VCaP (cell line): ENCODE results near the gene ANKRD18A.

ENCODE experiments used
- H3K27ac ChIP-seq: fragments of 450-650 bp; 2 replicates; pipeline ENCODE4 v1.5.1; 2017
- TF ChIP-seq, protein P1 (sequence below): fragments of 450-650 bp; conservative IDR thresholded peaks from 2 replicates; pipeline ENCODE4 v1.5.1; 2017; ENCODE audit warnings: mild to moderate bottlenecking, moderate library complexity

ANKRD18A gene

DNA sequence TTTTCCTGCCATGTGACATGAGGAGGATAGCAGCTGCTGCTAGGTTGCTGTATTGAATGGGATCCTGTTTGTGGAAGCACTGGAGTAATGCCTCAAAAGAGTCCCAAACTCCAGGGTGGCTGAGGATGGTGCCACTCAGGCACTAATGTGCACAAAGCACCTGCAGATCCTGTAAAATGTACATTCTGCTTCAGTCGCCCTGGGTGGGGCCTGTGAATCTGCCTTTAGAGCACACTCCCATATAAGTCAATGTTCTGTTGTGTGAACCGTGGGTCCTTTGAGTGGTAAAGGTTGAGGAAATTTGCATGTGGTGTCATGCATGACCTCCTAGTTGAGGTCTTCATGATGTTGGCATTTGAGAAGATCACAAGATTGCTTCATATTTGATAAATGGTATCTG is 31.6 kb upstream of the ANKRD18A start:
- no peak overlapping the region for H3K27ac ChIP-seq
- TF ChIP-seq, protein P1, sequence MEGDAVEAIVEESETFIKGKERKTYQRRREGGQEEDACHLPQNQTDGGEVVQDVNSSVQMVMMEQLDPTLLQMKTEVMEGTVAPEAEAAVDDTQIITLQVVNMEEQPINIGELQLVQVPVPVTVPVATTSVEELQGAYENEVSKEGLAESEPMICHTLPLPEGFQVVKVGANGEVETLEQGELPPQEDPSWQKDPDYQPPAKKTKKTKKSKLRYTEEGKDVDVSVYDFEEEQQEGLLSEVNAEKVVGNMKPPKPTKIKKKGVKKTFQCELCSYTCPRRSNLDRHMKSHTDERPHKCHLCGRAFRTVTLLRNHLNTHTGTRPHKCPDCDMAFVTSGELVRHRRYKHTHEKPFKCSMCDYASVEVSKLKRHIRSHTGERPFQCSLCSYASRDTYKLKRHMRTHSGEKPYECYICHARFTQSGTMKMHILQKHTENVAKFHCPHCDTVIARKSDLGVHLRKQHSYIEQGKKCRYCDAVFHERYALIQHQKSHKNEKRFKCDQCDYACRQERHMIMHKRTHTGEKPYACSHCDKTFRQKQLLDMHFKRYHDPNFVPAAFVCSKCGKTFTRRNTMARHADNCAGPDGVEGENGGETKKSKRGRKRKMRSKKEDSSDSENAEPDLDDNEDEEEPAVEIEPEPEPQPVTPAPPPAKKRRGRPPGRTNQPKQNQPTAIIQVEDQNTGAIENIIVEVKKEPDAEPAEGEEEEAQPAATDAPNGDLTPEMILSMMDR, result no peak

DNA sequence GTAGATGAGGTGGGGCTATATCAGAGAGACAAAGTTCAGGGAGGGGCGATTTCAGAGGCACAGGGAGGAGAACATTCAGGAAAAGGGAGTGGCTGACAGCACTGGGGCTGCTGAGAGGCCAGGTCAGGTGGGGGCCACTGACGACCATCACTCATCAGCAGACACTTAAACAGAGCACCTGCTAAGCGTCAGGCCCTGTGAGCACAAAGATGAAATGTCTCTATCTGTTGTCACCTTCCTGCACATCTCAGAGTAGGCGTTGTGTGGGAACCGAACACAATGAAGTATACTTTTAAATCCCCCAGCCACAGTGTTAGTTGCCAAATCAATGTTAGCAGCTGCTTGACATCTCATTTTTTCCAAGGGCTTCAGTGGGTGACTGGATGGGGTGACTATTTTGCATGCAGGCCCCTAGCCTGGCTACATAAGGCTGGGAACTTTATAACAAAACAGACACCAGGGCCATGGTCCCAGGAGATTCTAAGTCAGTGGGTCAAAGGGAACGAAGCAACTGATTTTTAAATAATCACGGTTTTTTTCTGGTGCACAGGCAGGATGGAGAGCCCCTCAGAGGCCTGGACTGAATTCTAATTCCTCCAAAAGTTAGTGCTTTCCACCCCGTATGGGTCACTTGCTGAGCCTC is 31.1 kb upstream of the ANKRD18A start:
- TF ChIP-seq, protein P1, result no peak
- no peak overlapping the region for H3K27ac ChIP-seq

DNA sequence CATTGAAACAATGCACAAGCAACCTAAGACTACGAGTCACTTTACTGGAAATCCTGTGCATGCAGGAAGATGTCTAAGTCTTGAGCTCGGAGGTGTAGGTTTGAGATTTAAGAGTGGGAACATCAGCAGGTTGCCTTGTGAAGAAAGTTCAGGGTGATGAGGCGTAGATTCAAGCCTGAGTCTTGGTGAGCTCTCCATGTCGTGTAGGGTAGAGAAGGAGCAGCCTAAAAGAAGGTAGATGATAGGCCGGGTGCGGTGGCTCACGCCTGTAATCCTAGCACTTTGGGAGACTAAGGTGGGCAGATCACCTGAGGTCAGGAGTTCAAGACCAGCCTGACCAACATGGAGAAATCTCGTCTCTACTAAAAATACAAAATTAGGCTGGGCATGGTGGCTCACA is 30.2 kb upstream of the ANKRD18A start:
- TF ChIP-seq, protein P1, result no peak
- H3K27ac ChIP-seq, result no peak overlapping the region

DNA sequence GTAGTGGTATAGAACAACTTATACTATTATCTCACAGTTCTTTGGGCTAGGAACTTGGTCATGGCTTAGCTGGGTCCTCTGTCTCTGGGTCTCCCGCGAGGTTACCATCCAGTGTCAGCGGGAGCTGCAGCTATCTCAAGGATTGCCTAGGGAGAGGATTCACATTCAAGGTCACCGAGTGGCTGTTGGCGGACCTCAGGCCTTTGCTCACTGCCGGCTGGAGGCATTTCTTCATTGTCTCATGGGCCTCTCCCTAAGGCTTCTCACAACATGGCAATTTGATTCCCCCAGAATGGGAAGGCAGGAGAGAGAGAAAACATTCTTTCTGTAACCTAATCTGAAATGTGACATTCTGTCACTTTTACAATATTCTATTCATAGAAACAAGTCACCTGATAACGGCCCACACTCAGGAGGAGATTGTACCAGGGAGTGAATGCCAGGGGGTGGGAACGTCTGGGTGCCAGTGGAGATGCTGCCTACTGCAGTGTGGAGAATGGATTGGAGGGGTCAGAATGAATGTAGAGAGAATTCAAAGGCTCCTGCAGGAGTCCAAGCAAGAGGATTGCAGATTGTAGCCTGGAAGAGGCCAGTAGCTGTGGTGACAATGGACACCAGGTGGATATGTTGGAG is 29.5 kb upstream of the ANKRD18A start:
- H3K27ac ChIP-seq, result no peak overlapping the region
- TF ChIP-seq, protein P1, result no peak

DNA sequence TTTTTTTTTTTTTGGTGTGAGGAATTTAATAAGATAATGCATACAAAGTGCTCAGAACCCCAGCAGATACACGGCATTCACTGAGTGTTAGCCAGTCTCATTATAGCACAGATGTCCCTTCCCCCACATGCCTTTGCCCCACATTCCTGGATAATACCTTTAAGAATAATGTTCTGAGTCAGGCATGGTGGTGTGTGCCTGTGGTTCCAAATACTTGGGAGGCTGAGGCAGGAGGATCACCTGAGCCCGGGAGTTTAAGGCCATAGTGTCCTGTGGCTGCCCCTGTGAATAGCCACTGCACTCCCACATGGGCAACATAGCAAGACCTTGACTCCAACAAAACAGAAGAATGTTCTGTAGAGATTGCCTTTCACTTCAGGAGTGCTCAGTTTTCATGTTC is 24.2 kb upstream of the ANKRD18A start:
- TF ChIP-seq, protein P1, result no peak
- H3K27ac ChIP-seq, result no peak overlapping the region

DNA sequence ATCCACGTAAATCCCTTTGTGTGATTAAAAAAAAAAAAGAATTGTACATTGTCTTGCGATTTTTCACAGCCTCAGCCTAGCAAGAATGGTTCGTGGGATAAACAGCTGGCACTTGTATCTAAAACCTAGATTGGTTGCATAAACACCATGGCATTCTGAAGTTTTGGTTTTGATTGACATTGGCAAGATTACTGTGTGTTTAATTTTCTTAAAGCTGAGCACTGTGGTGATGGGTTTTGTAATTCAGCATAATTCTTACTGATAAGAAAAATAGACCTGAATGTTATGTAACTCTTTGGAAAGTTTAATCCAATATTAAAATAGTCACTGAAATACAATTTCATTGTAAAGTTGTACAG is 23.4 kb upstream of the ANKRD18A start:
- TF ChIP-seq, protein P1, result no peak

DNA sequence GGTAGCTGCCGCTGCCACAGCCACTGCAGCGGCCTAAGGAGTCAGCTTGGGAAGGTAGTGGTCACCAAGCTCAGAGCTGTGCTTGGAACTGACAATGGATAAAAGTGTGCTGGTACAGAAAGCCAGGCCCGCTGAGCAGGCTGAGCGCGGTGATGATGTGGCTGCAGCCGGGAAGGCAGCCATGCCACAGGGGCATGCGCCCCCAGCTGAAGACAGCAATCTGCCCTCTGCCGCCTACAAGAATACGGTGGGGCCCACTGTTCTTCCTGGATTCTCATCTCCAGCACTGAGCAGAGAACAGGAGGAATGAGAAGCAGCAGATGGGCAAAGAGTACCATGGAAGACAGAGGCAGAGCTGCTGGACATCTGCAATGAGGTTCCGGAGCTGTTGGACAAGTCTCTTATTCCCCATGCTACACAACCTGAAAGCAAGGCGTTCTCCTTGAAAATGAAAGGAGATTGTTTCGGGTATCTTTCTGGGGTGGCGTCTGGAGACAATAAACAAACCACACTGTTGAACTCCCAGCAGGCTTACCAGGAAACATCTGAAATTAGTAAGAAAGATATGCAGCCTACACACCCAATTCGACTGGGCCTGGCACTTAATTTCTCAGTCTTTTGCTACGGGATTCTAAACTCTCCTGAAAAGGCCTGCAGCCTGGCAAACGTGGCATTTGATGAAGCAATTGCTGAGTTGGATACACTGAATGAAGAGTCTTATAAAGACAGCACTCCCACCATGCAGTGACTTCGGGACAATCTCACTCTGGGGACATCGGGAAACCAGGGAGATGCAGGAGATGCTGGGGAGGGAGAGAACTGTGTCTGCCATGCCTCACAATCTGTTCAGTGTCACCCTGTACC is 22.8 kb upstream of the ANKRD18A start:
- TF ChIP-seq, protein P1, result peak; percentile 6; the same call in 1 of the 2 replicates
- H3K27ac ChIP-seq, result no peak overlapping the region; the same call in 1 of the 2 replicates

More for the DNA sequence above, 23.4 kb upstream of the ANKRD18A start:
- H3K27ac ChIP-seq, result no peak overlapping the region
